ENCODE results near the gene TBCD.

The TBCD gene

DNA sequence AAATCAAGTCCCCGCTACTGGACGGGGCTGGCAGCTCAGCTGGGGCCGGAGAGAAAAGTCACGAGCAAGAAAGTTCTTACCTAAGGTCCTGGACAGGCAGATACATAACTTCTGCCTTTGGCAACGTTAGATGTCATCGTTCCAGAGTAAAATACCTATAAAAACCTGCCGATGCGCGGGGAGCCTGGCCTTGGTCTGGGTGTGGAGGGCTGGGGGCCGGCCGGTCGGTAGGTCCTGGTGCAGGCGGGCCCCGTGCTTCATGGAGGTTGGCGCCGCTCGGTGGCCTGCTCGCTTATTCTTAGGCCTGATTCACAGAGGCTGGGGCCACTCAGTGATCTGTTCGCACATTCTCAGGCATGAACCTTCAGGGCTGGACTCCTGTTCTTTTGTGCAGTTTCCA, 121.7 kb downstream of the TBCD start:
- H3K4me3 ChIP-seq (replicated peaks in 1 of 2; ENCODE audit: low read depth in 2 of 2, low read length in 2 of 2), result no peak overlapping the region
- DNase-seq (ENCODE audit: low read depth in 2 of 2), result no peak
- TF ChIP-seq, protein P1, sequence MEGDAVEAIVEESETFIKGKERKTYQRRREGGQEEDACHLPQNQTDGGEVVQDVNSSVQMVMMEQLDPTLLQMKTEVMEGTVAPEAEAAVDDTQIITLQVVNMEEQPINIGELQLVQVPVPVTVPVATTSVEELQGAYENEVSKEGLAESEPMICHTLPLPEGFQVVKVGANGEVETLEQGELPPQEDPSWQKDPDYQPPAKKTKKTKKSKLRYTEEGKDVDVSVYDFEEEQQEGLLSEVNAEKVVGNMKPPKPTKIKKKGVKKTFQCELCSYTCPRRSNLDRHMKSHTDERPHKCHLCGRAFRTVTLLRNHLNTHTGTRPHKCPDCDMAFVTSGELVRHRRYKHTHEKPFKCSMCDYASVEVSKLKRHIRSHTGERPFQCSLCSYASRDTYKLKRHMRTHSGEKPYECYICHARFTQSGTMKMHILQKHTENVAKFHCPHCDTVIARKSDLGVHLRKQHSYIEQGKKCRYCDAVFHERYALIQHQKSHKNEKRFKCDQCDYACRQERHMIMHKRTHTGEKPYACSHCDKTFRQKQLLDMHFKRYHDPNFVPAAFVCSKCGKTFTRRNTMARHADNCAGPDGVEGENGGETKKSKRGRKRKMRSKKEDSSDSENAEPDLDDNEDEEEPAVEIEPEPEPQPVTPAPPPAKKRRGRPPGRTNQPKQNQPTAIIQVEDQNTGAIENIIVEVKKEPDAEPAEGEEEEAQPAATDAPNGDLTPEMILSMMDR (IDR thresholded peaks at IDR 0.05; ENCODE audit: low read depth, low read length), result no peak

DNA sequence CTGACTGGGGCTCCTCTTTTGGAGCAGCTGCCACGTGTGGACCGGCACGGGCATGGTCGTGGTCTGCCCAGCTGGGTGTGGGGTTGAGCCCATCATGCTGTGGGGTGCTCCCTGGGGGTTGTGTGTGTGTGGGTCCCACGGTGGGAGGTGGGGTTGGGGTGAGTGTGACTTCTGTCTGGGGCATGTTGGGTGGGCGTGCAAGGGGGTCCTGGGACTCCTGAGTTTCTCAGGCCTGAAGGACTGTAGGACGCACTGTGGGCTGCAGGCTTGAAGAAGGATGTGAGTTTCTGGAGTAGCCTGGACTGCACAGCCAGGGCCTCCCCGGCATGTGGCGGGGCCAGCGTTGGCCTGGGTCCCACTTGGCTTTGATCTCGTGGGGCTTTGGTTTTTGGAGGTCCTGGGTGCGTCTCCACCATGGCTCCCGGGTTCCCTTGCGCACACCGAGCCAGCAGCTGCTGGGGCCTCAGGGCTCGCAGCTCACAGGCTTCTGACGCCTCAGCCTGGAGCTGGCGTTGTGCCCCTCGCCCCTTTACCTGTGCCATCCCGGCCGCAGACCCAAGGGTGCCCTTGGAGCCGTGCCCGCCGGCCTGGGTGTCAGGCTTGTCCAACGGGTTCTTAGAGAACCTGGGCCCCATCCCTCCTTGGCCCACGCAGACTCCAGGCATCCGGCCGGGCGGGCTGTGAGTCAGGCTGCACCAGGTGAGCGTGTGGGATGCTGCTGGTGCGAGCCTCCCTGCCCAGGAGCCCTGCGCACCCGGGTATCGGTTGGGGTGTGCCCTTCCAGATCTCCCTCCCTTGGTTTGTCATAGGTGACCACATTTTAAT, 122.4 kb downstream of the TBCD start:
- no peak overlapping the region for H3K4me3 ChIP-seq (replicated peaks in 1 of 2; ENCODE audit: low read depth in 2 of 2, low read length in 2 of 2)
- DNase-seq (ENCODE audit: low read depth in 2 of 2), result no peak
- TF ChIP-seq, protein P1 (IDR thresholded peaks at IDR 0.05; ENCODE audit: low read depth, low read length), result no peak

DNA sequence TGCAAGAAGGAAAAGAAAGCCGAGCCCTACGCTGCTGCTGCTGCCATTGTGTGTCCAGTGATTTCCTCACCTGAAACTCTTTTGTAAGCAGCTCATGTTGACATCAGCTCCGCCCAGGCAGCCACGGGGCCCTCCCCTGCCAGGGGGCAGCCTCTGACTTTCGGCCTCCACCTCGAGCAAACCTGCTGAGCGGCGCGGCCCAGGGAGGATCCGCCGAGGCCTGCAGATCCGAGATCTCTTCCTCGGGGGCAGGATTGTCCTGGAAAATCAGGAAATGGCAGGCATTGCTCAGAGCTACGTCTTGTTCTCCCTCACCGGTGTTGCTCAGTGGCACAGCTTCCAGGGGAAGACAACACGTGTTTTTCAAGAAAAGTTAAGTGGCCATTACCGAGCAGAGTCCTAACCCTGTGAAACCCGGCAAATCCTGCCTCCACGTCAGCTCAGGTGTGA, 123.6 kb downstream of the TBCD start:
- TF ChIP-seq, protein P1 (IDR thresholded peaks at IDR 0.05; ENCODE audit: low read depth, low read length), result no peak
- no peak overlapping the region for H3K4me3 ChIP-seq (replicated peaks in 1 of 2; ENCODE audit: low read depth in 2 of 2, low read length in 2 of 2)
- no peak for DNase-seq (ENCODE audit: low read depth in 2 of 2)

DNA sequence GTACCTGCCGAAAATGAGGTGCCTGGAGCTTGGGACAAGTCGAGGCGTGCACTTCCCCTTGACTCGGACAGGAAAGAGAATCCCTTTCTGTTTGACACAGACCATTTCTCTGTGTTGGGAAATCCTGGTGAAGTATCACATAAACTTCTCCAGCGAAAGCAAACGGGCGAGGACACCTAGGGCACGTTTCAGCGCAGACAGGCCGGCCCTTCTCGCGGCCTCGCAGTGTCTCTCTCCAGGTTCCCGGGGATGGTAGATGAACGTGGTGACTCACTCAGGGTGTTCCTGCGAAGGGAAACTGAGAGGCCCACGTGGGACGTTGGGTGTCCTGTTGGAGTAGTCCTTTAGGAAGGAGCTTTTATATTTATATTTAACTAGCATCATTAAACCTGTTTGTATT, 124.3 kb downstream of the TBCD start:
- DNase-seq (ENCODE audit: low read depth in 2 of 2), result no peak
- TF ChIP-seq, protein P1 (IDR thresholded peaks at IDR 0.05; ENCODE audit: low read depth, low read length), result no peak

DNA sequence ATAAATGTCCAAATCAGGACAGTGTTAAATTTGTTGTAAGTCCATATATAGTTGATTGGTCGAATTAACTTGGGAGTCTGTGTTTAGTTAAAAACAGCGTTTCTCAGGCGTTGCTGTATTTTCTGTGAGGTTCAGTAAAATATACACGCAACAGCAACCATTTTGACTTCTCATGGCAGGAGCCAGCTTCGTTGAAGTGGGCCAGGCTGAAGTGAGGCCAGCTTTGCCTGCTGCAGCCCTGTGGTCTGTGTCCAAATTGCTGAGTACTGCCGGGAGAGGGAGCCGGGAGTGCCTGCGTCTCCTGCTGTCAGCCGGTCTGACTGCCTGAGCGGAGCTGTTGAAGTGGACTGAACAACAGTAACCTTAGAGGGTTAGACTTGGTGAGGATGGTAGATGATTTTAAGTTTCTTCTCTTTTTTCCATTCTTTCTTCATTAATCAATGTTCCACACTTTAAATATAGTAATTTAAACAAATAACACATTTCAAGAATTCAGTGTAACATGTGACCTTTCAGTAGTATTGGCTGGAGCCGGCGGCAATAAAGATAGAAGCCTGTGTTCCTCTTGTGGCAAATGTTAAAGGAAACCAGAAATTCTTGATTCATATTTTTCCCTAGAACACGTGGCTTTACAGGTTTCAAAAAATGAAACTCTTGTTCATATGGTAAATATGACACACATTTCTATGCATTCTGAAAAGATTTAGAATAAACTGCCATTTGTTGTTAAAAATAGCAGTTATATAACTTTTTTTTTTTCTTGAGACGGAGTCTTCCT, 124.9 kb downstream of the TBCD start:
- peak; percentile 58 to 79 for DNase-seq (ENCODE audit: low read depth in 2 of 2)
- H3K4me3 ChIP-seq (replicated peaks in 1 of 2; ENCODE audit: low read depth in 2 of 2, low read length in 2 of 2), result no peak overlapping the region
- TF ChIP-seq, protein P1 (IDR thresholded peaks at IDR 0.05; ENCODE audit: low read depth, low read length), result peak; percentile 58

More for the DNA sequence above, 124.3 kb downstream of the TBCD start:
- H3K4me3 ChIP-seq (replicated peaks in 1 of 2; ENCODE audit: low read depth in 2 of 2, low read length in 2 of 2), result no peak overlapping the region

DNA sequence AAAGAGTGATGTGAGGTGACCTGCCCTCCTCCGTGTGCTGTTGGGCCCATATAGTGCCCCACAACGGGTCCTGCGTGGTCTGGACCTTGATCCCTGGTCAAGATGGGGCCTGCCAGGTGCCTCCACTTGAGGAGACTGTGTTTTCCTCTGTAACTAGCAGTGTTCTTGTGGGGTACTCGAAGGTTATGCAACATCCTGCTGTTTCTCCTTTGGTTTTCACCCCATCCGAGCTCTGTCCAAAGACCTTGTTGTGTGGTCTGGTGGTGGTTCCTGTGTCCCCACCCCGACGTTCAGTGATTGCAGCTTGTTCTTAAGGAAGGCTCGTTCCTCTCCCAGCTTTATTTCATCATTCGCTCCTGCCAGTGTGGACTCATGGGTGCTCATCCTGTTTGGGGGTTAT, 126.7 kb downstream of the TBCD start:
- no peak for DNase-seq (ENCODE audit: low read depth in 2 of 2)
- no peak overlapping the region for H3K4me3 ChIP-seq (replicated peaks in 1 of 2; ENCODE audit: low read depth in 2 of 2, low read length in 2 of 2)
- TF ChIP-seq, protein P1 (IDR thresholded peaks at IDR 0.05; ENCODE audit: low read depth, low read length), result no peak

All from cardiac fibroblast (primary cell).